Measurements from ENCODE around the gene EMC6. TPM values are rescaled to one million over a fixed set of nuclear protein-coding genes. Genes with fewer than 3 reads are reported as not detected.
A peak's percentile ranks its signal among the peaks of the same experiment; 100 is the strongest.

EMC6 gene
- total RNA-seq, 1 donor from 2014 or later, result 75.0 TPM

DNA sequence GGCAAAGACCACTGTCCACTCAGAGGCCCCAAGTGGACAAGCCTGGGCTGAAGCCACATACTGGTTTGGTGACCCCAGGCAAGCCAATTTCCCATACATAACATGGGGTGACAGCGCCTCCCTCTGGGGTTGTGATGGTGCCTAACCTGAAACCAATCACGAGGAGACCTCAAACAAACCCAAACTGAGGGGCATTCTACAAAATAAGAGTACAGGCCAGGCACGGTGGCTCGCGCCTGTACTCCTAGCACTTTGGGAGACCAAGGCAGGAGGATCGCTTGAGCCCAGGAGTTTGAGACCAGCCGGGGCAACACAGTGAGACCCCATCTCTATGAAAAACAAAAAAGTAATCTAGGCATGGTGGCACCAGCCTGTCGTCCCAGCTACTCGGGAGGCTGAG lies 23.7 kb downstream of the EMC6 start:
- intact Hi-C loops (cut with DNase I), result no loop called here
- H3K4me3 ChIP-seq, result no peak overlapping the region
- H3K27ac ChIP-seq, result no peak overlapping the region
- no peak for TF ChIP-seq CTCF (IDR thresholded peaks at IDR 0.05)
- no peaks in the 10 kb centered on the region for H3K36me3 ChIP-seq
- H3K4me1 ChIP-seq, result peaks cover 5% of the 10 kb centered on the region in 2 donors
- peaks cover 8% of the 10 kb centered on the region for H3K27me3 ChIP-seq
- DNase-seq (ENCODE audit: low spot score in 2 of 2), result no peak
- H3K9me3 ChIP-seq, result no peaks in the 10 kb centered on the region

DNA sequence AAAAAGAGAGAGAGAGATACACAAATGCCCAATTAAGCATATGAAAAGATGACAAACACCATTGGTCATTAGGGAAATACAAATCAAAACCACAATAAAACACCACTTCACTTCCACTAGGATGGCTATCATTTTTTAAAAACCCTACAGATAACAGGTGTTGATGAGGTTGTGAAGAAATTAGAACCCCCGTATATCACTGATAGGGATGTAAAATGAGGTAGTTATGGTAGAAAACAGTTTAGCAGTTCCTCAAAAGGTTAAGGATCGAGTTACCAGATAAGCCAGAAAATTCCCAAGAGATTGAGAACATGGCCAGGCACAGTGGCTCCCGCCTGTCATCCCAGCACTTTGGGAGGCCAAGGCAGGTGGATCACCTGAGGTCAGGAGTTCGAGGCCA lies 24.5 kb downstream of the EMC6 start:
- H3K27me3 ChIP-seq, result peaks cover 8% of the 10 kb centered on the region
- no peak overlapping the region for H3K27ac ChIP-seq

GRCh38 chr17:3693829-3694231 lies 25.2 kb downstream of the EMC6 start:
- H3K27me3 ChIP-seq, result peaks cover 8% of the 10 kb centered on the region
- no peak for DNase-seq (ENCODE audit: low spot score in 2 of 2)

More for the DNA sequence above, 24.5 kb downstream of the EMC6 start:
- TF ChIP-seq CTCF (IDR thresholded peaks at IDR 0.05), result no peak
- Histone ChIP-seq H3K36me3 (no peaks in the 10 kb centered on the region), H3K9me3 (no peaks in the 10 kb centered on the region), H3K4me1 (peaks cover 5% of the 10 kb centered on the region in 2 donors), H3K4me3 (no peak overlapping the region)
- no peak for DNase-seq (ENCODE audit: low spot score in 2 of 2)
- intact Hi-C loops (cut with DNase I), result no loop called here

GRCh38 chr17:3695129-3695722 lies 26.6 kb downstream of the EMC6 start:
- Histone ChIP-seq H3K4me3 (peak overlapping the region; percentile 51 to 70), H3K9me3 (no peaks in the 10 kb centered on the region), H3K36me3 (no peaks in the 10 kb centered on the region), H3K4me1 (peaks cover 5% of the 10 kb centered on the region in 2 donors), H3K27me3 (peaks cover 8% of the 10 kb centered on the region), H3K27ac (no peak overlapping the region)
- no peak for DNase-seq (ENCODE audit: low spot score in 2 of 2)
- intact Hi-C loops (cut with DNase I), result no loop called here
- no peak for TF ChIP-seq CTCF (IDR thresholded peaks at IDR 0.05)

More at GRCh38 chr17:3693829-3694231, 25.2 kb downstream of the EMC6 start:
- intact Hi-C loops (cut with DNase I), result no loop called here
- H3K9me3 ChIP-seq, result no peaks in the 10 kb centered on the region
- no peak overlapping the region for H3K4me3 ChIP-seq
- H3K36me3 ChIP-seq, result no peaks in the 10 kb centered on the region
- no peak for TF ChIP-seq CTCF (IDR thresholded peaks at IDR 0.05)
- H3K4me1 ChIP-seq, result peaks cover 5% of the 10 kb centered on the region in 2 donors
- H3K27ac ChIP-seq, result no peak overlapping the region

DNA sequence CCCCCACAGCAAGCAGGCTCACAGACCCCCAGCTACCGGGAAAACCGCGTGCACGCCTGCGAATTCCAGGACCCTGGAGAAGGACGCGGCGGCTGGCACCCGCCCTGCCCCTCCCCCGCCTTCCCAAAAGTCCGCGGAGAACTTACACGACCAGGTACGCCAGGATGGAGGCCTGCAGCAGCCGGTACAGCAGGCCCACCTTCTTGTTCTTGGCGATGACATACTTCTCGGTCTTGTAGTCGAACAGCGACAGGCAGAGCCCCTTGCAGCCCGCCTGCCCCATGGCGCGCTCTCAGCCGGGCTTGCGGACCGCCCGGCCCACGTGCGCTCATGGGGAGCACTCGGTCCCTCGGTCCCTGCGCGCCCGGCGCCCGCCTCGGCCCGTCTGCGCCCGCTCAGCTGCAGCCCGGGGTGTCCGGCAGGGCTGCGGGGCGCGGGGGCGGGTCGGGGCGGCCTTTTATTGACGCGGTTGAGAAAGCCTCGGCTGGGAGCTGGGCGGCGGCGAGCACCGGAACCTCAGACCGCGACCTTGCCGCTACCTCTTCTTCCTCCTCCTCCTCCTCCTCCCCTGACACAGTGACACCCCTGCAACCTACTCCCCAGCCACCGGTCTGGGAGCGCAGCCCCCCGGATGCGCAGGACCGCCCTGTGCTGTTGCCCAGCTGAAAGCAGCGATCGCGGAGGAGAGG lies 27.3 kb downstream of the EMC6 start, which contains the start of gene P2RX5:
Gene P2RX5, minus strand, starts transcription at position 433 of the 689 bp plus-strand sequence. Its CDS starts 150 bp downstream, at position 283.
- Histone ChIP-seq H3K36me3 (no peaks in the 10 kb centered on the region), H3K4me3 (peak within 1 kb of the TSS; percentile 51 to 70), H3K27me3 (peaks cover 8% of the 10 kb centered on the region), H3K27ac (no peak within 1 kb of the TSS), H3K4me1 (peaks cover 5% of the 10 kb centered on the region in 2 donors), H3K9me3 (no peaks in the 10 kb centered on the region)
- no peak for TF ChIP-seq CTCF (IDR thresholded peaks at IDR 0.05)
- intact Hi-C loops (cut with DNase I), result no loop called here
- no peak for DNase-seq (ENCODE audit: low spot score in 2 of 2)
